HL-60 (cell line): Measurements from ENCODE around the gene SEPTIN12.

Experiments used
- GABPA ChIP-seq: IDR thresholded peaks from 2 replicates; pipeline ENCODE4 v1.6.1; 2012; ENCODE audit warnings: low read depth
- POLR2AphosphoS5 ChIP-seq: IDR thresholded peaks from 2 replicates; pipeline ENCODE4 v1.6.1; 2012; ENCODE audit warnings: low read depth
- SPI1 ChIP-seq: IDR thresholded peaks from 2 replicates; pipeline ENCODE4 v1.6.1; 2012; ENCODE audit warnings: low read depth, mild to moderate bottlenecking, borderline replicate concordance
- TF ChIP-seq, protein P1 (sequence below): IDR thresholded peaks from 2 replicates; pipeline ENCODE4 v1.6.1; 2012; ENCODE audit warnings: low read depth; ENCODE audit not compliant: insufficient replicate concordance
- TF ChIP-seq, protein P2 (sequence below): IDR thresholded peaks from one replicate; pipeline ENCODE4 v1.5.1; 2011; ENCODE audit warnings: low read length, control low read depth, inconsistent platforms; ENCODE audit not compliant: insufficient read depth

DNA sequence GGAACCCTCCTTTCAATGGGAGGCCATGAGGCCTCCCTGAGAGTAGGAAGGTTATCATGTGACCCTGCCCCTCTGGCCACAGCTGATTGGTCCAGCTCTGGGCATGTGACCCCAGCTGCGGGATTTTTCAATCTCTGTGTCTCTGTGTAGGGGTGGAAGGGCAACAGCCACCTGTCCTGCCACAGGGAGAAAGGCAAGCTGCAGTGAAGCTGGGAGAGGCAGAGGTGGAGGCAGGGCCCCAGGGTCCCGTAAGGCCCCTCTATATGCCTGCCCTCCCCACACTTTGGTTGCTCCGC is 42.9 kb downstream of the SEPTIN12 start:
- TF ChIP-seq, protein P1, sequence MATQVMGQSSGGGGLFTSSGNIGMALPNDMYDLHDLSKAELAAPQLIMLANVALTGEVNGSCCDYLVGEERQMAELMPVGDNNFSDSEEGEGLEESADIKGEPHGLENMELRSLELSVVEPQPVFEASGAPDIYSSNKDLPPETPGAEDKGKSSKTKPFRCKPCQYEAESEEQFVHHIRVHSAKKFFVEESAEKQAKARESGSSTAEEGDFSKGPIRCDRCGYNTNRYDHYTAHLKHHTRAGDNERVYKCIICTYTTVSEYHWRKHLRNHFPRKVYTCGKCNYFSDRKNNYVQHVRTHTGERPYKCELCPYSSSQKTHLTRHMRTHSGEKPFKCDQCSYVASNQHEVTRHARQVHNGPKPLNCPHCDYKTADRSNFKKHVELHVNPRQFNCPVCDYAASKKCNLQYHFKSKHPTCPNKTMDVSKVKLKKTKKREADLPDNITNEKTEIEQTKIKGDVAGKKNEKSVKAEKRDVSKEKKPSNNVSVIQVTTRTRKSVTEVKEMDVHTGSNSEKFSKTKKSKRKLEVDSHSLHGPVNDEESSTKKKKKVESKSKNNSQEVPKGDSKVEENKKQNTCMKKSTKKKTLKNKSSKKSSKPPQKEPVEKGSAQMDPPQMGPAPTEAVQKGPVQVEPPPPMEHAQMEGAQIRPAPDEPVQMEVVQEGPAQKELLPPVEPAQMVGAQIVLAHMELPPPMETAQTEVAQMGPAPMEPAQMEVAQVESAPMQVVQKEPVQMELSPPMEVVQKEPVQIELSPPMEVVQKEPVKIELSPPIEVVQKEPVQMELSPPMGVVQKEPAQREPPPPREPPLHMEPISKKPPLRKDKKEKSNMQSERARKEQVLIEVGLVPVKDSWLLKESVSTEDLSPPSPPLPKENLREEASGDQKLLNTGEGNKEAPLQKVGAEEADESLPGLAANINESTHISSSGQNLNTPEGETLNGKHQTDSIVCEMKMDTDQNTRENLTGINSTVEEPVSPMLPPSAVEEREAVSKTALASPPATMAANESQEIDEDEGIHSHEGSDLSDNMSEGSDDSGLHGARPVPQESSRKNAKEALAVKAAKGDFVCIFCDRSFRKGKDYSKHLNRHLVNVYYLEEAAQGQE = no peak
- TF ChIP-seq, protein P2, sequence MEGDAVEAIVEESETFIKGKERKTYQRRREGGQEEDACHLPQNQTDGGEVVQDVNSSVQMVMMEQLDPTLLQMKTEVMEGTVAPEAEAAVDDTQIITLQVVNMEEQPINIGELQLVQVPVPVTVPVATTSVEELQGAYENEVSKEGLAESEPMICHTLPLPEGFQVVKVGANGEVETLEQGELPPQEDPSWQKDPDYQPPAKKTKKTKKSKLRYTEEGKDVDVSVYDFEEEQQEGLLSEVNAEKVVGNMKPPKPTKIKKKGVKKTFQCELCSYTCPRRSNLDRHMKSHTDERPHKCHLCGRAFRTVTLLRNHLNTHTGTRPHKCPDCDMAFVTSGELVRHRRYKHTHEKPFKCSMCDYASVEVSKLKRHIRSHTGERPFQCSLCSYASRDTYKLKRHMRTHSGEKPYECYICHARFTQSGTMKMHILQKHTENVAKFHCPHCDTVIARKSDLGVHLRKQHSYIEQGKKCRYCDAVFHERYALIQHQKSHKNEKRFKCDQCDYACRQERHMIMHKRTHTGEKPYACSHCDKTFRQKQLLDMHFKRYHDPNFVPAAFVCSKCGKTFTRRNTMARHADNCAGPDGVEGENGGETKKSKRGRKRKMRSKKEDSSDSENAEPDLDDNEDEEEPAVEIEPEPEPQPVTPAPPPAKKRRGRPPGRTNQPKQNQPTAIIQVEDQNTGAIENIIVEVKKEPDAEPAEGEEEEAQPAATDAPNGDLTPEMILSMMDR = no peak
- no peak for TF ChIP-seq GABPA
- TF ChIP-seq SPI1 = no peak
- TF ChIP-seq POLR2AphosphoS5 = no peak
